Right cardiac atrium (tissue), 5 donors: Measurements from ENCODE around the gene CARNS1. TPM values are rescaled to one million over a fixed set of nuclear protein-coding genes. Genes with fewer than 3 reads are reported as not detected.
A peak's percentile ranks its signal among the peaks of the same experiment; 100 is the strongest.

ENCODE experiments used
- ATAC-seq, 2 donors: fragments of 200-7000 bp; cut with Tn5 transposase; one replicate each; pipeline versions ENCODE4 v1.8.0 to v1.9.1; 2020; ENCODE audit warnings: moderate library complexity in 2 of 2, mild to moderate bottlenecking in 1 of 2
- DNase-seq, 3 donors: peaks; one replicate each; pipeline ENCODE4 v3.0.0-alpha.2; 2020
- H3K27ac ChIP-seq: one replicate; pipeline ENCODE4 v1.5.1; 2013; ENCODE audit warnings: mild to moderate bottlenecking, low read length, control low read depth, moderate library complexity
- H3K27me3 ChIP-seq: one replicate; pipeline ENCODE4 v1.6.1; 2013; ENCODE audit not compliant: control insufficient read depth, insufficient read depth
- H3K4me1 ChIP-seq: one replicate; pipeline ENCODE4 v1.6.1; 2013; ENCODE audit warnings: low read length; ENCODE audit not compliant: control insufficient read depth, insufficient read depth
- H3K4me3 ChIP-seq: one replicate; pipeline ENCODE4 v1.5.1; 2013; ENCODE audit warnings: low read length, control low read depth
- H3K9me3 ChIP-seq: one replicate; pipeline ENCODE4 v1.6.1; 2013; ENCODE audit warnings: low read length; ENCODE audit not compliant: control insufficient read depth
- WGBS: extraction: QIAGEN DNeasy Blood & Tissue Kit; methylation state at CpG from one replicate; pipeline ENCODE4 v1.1.7; 2013; 5-methylcytosine and 5-hydroxymethylcytosine counted together
- intact Hi-C, 4 donors: fragments of 100-400 bp; cut with DNase I; formaldehyde crosslinking; loops; one replicate each; pipeline versions ENCODE4 v1.11.0 to v1.14.0; 2022 to 2023
- polyA plus RNA-seq: library from polyadenylated mRNA; stranded (reverse); fragments of 200-250 nt; gene quantifications from one replicate; pipeline ENCODE4 v1.2.3, GENCODE V29; 2013
- total RNA-seq, 4 donors: library from RNA; stranded (reverse); fragmentation: NEBNext Ultra II Directional; extraction: Animal tissue kit (Norgen Biotek cat#: 25700); gene quantifications; one replicate each; pipeline ENCODE4 v1.2.1, GENCODE V29; 2021
- donor health status: healthy with polysubstance abuse.
- donor health status: DM: no; HTN: yes; CAD: no.
- donor health status: DM: no; HTN: no; CAD: no.
- donor health status: DM: no; HTN: yes; CAD: no; lungs with severe emphysema.
- donor health status: DM: yes; HTN: yes; CAD: no.

Gene CARNS1
- total and polyA plus RNA-seq, 5 donors = 5.1 to 23.6 (median 6.1) TPM

DNA sequence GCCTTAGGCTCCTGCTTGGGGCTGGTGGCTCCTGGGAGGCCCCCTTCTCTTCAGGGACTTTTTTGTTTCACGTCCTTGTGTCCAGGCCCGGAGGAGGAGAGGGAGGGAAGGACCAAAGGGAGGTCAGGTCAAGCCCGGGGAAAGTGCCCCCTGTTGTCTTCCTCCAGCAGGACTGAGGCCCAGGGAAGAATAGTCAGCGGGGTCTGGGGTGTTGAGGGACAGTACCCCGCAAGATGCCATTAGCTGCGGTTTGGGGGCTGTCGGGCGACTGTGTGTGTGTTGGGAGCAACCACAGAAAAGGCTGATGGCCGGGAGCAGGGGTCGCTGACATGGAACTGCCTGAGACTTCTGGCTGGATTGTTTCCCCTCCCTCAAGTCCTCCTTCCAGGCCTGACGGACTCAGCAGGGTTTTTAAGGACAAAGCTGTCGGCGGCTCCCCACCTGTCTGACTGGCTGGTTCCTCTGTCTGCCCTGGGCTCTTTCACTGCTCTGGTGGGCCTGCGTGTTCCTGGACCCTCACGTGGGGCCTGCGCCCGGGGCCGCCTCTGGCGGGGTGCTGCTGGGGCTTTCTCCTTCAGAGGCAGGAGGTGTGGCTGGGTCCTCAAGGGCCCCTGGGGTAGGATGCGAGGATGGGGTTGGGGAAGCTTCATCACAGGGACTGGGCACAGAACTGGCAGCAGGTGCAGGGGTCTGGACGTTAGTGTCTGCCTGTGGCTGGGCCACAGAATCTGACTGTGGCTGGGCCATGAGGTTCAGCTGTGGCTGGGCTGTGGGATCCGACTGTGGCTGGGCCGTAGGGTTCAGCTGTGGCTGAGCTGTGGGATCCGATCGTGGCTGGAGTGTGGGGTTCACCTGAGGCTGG is 35.5 kb downstream of the CARNS1 start:
- intact Hi-C loops = no loop called here
- no peaks in the 10 kb centered on the region for H3K4me1 ChIP-seq
- peak in 2 of 3 donors; percentile 34 to 58 for DNase-seq
- no peaks in the 10 kb centered on the region for H3K27me3 ChIP-seq
- WGBS = 89% methylated on average over 25 of the region's 25 CpGs
- H3K27ac ChIP-seq = no peak overlapping the region
- no peaks in the 10 kb centered on the region for H3K9me3 ChIP-seq
- H3K4me3 ChIP-seq = no peak overlapping the region
- ATAC-seq = no peak

GRCh38 chr11:67451658-67451976 is 36.1 kb downstream of the CARNS1 start:
- ATAC-seq (no peak), DNase-seq (peak in 1 of 3 donors; percentile 53)
- H3K27me3 ChIP-seq = no peaks in the 10 kb centered on the region
- no peaks in the 10 kb centered on the region for H3K9me3 ChIP-seq
- no peak overlapping the region for H3K4me3 ChIP-seq
- WGBS = 91% methylated on average over 14 of the region's 14 CpGs
- intact Hi-C loops = no loop called here
- no peaks in the 10 kb centered on the region for H3K4me1 ChIP-seq
- H3K27ac ChIP-seq = no peak overlapping the region

DNA sequence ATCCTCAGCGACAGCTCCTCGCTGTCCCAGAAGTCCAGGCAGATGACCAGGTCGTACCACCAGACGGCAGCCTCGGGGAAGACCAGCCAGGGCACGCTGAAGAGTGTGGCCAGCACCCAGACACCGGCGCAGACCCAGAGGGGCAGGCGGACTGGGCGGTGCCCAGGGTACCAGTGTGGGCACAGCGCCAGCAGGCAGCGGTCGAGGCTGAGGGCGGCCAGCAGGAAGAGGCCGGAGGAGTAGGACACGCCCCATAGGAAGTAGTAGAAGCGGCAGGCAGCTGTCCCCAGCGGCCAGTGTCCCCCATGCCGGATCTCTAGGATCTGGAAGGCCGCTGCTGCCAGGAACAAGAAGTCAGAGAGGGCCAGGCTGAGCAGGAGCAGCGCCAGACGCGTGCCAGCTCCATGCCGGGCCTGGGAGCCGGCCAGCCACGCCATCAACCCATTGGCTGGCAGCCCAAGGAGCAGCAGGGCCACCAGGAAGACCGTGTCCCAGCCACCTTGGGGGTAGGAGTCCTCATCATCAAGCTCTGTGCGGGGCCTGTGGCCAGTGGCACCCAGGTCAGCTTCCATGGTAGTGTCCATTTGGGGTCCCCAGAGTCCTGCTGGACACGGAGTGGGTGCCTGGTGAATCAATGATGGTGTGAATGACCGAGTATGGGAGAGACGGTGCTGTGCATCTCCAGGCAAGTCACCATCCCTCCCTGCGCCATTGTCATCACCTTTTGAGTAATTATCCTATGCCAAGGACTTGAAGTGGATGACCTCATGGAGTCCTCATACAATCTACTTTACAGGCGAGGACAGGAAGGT is 36.9 kb downstream of the CARNS1 start, which contains the start of gene GPR152:
GPR152 (minus strand) TSS at position 589 of the 812 bp plus-strand sequence; CDS start at position 584, 5 bp downstream.
- 66% methylated on average over 33 of the region's 33 CpGs for WGBS
- peak; percentile 56 to 83 (median 83) for DNase-seq
- ATAC-seq = peak; percentile 61 to 62
- Histone ChIP-seq H3K27ac (no peak within 1 kb of the TSS), H3K4me1 (no peaks in the 10 kb centered on the region), H3K4me3 (no peak within 1 kb of the TSS), H3K27me3 (no peaks in the 10 kb centered on the region), H3K9me3 (no peaks in the 10 kb centered on the region)
- intact Hi-C loops = no loop called here

DNA sequence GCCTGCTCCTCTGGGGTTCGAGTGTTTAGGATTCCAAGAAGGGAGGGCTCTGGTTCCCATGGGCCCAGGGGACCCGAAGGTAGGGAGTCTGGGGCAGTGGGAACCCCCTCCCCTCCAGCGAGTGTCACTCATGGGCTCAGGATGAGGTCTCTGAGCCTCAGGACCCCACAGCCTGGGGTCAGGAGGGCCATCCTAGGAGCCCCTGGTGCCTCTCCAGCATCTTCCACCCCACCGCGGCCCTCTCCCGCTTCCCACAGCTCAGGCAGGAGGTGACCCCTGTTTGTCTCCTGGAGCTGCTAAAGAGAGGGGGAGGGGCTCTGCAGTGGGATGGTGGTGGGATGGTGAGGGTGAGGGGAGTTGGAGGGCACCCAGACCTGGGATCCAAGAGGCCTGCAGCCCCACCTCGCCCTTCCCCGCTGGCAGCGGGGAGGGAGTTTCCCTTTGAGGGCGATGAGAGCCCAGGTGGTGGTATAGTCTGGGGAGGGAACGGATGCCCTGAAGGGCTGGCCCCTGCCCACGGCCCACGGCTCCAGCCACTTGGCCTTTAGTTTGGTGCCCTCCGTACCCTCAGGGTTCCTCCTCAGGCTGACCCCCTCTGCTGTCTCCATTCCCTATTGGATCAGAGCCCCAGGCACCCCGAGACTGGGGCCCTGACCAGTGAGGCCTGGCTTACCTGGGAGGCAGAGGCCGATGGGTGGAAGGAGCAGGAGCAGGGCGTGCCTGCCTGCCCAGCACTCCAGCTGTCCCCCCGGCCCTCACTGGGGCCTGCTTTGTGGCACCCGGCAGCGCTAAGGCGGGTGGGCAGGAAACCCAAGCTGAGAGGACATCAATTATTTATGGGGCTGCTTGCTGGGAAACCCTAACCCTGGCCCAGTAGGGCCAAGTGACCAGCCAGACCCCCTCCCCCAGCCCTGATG is 38.6 kb downstream of the CARNS1 start:
- 91% methylated on average over 21 of the region's 21 CpGs for WGBS
- no peaks in the 10 kb centered on the region for H3K27me3 ChIP-seq
- DNase-seq = peak in 2 of 3 donors; percentile 44
- H3K4me3 ChIP-seq = no peak overlapping the region
- no peak overlapping the region for H3K27ac ChIP-seq
- intact Hi-C loops = no loop called here
- ATAC-seq = no peak
- no peaks in the 10 kb centered on the region for H3K4me1 ChIP-seq
- H3K9me3 ChIP-seq = no peaks in the 10 kb centered on the region

GRCh38 chr11:67455054-67455453 is 39.6 kb downstream of the CARNS1 start, which contains the start of gene CABP4:
TSS of gene CABP4 (plus strand) at chr11:67455354. CDS start at chr11:67455424, 70 bp downstream.
- Histone ChIP-seq H3K4me3 (no peak within 1 kb of the TSS), H3K9me3 (no peaks in the 10 kb centered on the region), H3K4me1 (no peaks in the 10 kb centered on the region), H3K27me3 (no peaks in the 10 kb centered on the region), H3K27ac (no peak within 1 kb of the TSS)
- intact Hi-C loops = no loop called here
- WGBS = 89% methylated on average over 3 of the region's 3 CpGs
- DNase-seq (no peak), ATAC-seq (no peak)

GRCh38 chr11:67456068-67456705 is 40.7 kb downstream of the CARNS1 start:
- DNase-seq = peak; percentile 9 to 56 (median 47)
- no peak overlapping the region for H3K4me3 ChIP-seq
- no peak overlapping the region for H3K27ac ChIP-seq
- no peaks in the 10 kb centered on the region for H3K9me3 ChIP-seq
- H3K27me3 ChIP-seq = no peaks in the 10 kb centered on the region
- intact Hi-C loops = no loop called here
- 75% methylated on average over 25 of the region's 25 CpGs for WGBS
- H3K4me1 ChIP-seq = no peaks in the 10 kb centered on the region
- no peak for ATAC-seq

- WGBS = 93% methylated on average over 12 of the region's 12 CpGs
- Histone ChIP-seq H3K4me1 (no peaks in the 10 kb centered on the region), H3K9me3 (no peaks in the 10 kb centered on the region), H3K27me3 (no peaks in the 10 kb centered on the region), H3K4me3 (no peak overlapping the region), H3K27ac (no peak overlapping the region)
- peak; percentile 7 to 44 (median 41) for DNase-seq
- ATAC-seq = no peak
- intact Hi-C loops = no loop called here
Observed at GRCh38 chr11:67457453-67457852, 42.0 kb downstream of the CARNS1 start.

- intact Hi-C loops = no loop called here
- no peaks in the 10 kb centered on the region for H3K4me1 ChIP-seq
- no peak overlapping the region for H3K27ac ChIP-seq
- H3K9me3 ChIP-seq = no peaks in the 10 kb centered on the region
- no peak for ATAC-seq
- peak; percentile 6 to 37 (median 22) for DNase-seq
- no peaks in the 10 kb centered on the region for H3K27me3 ChIP-seq
- H3K4me3 ChIP-seq = no peak overlapping the region
- 87% methylated on average over 19 of the region's 19 CpGs for WGBS
Observed at GRCh38 chr11:67458266-67458665, 42.8 kb downstream of the CARNS1 start.

DNA sequence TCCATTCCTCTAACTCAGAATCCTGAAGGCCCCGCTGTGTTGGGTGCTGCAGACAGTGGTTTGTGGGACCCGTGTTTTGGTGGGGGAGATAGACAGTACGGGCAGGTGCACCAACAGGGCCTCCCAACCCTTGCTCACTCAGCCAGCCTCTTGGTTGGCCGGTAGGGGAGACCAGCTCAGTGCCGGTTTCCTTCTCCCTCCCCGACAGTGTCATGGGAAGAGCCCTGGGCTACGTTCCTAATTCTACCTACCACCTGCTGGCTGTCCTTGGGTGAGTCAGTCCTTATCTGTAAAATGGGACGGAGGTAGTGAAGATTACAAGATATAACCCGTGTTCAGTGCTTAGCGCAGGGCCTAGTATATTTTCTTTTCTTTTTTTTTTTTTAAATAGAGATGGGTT is 47.7 kb downstream of the CARNS1 start:
- intact Hi-C loops = loop anchor here in 1 of 4 donors (10.0 kb wide), 1 partner anchor 48 kb away; the partner anchor contains the start of gene CARNS1
- DNase-seq (peak in 2 of 3 donors; percentile 20 to 26), ATAC-seq (no peak)
- Histone ChIP-seq H3K4me3 (no peak overlapping the region), H3K4me1 (peaks cover 3% of the 10 kb centered on the region), H3K27me3 (no peaks in the 10 kb centered on the region), H3K27ac (no peak overlapping the region), H3K9me3 (no peaks in the 10 kb centered on the region)
- 91% methylated on average over 10 of the region's 10 CpGs for WGBS
